BLaER1 (cell line): Measurements from ENCODE around the gene VIL1.
A peak's percentile ranks its signal among the peaks of the same experiment; 100 is the strongest.

ENCODE experiments used
- H3K27ac ChIP-seq: shearing (Covaris generic); formaldehyde crosslinking; 2 replicates; pipeline ENCODE4 v1.8.1; 2022
- H3K27me3 ChIP-seq: shearing (Covaris generic); formaldehyde crosslinking; 2 replicates; pipeline ENCODE4 v1.8.1; 2022
- H3K36me3 ChIP-seq: shearing (Covaris generic); formaldehyde crosslinking; 2 replicates; pipeline ENCODE4 v1.8.1; 2022
- H3K4me1 ChIP-seq: shearing (Covaris generic); formaldehyde crosslinking; 2 replicates; pipeline ENCODE4 v1.8.1; 2022
- H3K4me2 ChIP-seq: shearing (Covaris generic); formaldehyde crosslinking; 2 replicates; pipeline ENCODE4 v1.8.1; 2022
- H3K4me3 ChIP-seq: shearing (Covaris generic); formaldehyde crosslinking; 2 replicates; pipeline ENCODE4 v1.8.1; 2022
- H3K9ac ChIP-seq: shearing (Covaris generic); formaldehyde crosslinking; 2 replicates; pipeline ENCODE4 v1.8.1; 2022
- H3K9me3 ChIP-seq: shearing (Covaris generic); formaldehyde crosslinking; 2 replicates; pipeline ENCODE4 v1.8.1; 2022
- H4K20me1 ChIP-seq: shearing (Covaris generic); formaldehyde crosslinking; 2 replicates; pipeline ENCODE4 v1.8.1; 2022
- Cebpa-rat ChIP-seq: shearing (Covaris generic); IDR thresholded peaks from 2 replicates; pipeline ENCODE4 v1.8.1; 2022

The VIL1 gene

DNA sequence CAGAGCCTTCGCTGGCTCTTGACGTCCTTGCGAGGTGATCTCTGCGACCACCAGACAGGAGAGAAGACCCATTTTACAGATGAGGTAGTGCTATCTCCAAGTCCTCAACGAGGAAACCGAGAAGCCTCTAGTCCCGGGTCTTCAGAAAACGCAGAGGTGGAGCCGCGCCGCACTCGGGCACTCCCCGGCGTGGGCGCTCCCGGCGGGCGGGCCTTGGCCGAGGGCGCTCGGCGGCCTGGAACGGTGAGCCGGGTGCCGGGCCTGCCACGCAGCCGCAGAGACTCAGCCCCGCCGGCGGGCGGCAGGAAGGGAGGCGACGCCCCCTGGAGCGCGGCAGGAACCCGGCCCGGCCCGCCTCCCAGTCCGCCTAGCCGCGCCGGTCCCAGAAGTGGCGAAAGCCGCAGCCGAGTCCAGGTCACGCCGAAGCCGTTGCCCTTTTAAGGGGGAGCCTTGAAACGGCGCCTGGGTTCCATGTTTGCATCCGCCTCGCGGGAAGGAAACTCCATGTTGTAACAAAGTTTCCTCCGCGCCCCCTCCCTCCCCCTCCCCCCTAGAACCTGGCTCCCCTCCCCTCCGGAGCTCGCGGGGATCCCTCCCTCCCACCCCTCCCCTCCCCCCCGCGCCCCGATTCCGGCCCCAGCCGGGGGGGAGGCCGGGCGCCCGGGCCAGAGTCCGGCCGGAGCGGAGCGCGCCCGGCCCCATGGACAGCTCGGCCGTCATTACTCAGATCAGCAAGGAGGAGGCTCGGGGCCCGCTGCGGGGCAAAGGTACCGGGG lies 19.3 kb upstream of the VIL1 start, which contains the start of gene CTDSP1:
Gene CTDSP1 (plus strand): TSS at position 478 of the 776 bp plus-strand sequence. CDS start 223 bp downstream, at position 701.
- Histone ChIP-seq H3K4me3 (peak within 1 kb of the TSS; percentile 93), H3K9ac (peak within 1 kb of the TSS; percentile 96)

DNA sequence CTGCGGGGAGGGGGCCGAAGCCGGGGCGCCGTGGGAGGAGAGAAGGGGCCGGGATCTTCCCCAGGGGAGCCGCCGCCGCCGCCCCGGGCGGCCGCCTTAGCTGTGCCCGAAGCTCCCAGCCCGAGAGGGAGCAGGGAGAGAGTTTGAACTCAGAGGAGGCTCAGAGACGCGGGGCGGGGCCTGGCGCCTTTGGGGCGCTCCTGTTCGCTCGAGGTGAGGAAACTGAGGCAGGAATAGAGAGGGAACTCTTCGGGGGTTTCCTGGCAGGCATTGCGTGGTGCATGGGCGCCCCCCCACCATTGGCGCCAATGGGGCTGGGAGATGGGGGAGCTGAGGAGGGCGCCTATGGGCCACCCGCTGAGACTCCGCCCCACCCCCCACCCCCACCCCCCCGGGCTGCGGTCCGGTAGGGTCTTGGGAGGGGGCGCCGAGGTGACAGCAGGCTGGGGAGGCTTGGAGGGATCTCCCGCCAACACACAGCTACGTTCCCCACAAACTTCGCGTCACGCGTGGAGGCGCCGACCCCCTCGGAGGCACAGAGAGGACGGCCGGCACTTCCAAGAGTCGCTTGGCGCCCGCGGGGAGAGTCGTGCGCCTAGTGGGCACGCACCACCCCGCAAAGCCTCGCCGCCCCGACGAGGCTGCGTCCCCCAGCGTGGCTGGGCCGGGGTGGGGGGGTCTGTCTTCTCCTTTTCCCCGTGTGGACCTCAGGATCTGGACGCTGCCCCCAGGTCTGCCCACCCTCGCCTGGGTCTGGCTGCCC lies 18.6 kb upstream of the VIL1 start:
- Histone ChIP-seq H3K36me3 (peaks cover 32% of the 10 kb centered on the region), H3K4me1 (peaks cover 77% of the 10 kb centered on the region), H3K4me3 (peak overlapping the region; percentile 93), H3K27ac (peak overlapping the region; percentile 97), H3K27me3 (peaks cover 26% of the 10 kb centered on the region), H3K4me2 (peak overlapping the region; percentile 98), H3K9ac (peak overlapping the region; percentile 96), H3K9me3 (no peaks in the 10 kb centered on the region), H4K20me1 (peaks cover 28% of the 10 kb centered on the region)
- TF ChIP-seq Cebpa-rat = no peak

More for the DNA sequence above, 19.3 kb upstream of the VIL1 start, which contains the start of gene CTDSP1:
- peaks cover 77% of the 10 kb centered on the region for H3K4me1 ChIP-seq
- no peaks in the 10 kb centered on the region for H3K9me3 ChIP-seq
- no peak for TF ChIP-seq Cebpa-rat
- H3K27ac ChIP-seq = peak within 1 kb of the TSS; percentile 97
- H3K27me3 ChIP-seq = peaks cover 26% of the 10 kb centered on the region
- peaks cover 32% of the 10 kb centered on the region for H3K36me3 ChIP-seq
- peaks cover 28% of the 10 kb centered on the region for H4K20me1 ChIP-seq
- H3K4me2 ChIP-seq = peak within 1 kb of the TSS; percentile 99

DNA sequence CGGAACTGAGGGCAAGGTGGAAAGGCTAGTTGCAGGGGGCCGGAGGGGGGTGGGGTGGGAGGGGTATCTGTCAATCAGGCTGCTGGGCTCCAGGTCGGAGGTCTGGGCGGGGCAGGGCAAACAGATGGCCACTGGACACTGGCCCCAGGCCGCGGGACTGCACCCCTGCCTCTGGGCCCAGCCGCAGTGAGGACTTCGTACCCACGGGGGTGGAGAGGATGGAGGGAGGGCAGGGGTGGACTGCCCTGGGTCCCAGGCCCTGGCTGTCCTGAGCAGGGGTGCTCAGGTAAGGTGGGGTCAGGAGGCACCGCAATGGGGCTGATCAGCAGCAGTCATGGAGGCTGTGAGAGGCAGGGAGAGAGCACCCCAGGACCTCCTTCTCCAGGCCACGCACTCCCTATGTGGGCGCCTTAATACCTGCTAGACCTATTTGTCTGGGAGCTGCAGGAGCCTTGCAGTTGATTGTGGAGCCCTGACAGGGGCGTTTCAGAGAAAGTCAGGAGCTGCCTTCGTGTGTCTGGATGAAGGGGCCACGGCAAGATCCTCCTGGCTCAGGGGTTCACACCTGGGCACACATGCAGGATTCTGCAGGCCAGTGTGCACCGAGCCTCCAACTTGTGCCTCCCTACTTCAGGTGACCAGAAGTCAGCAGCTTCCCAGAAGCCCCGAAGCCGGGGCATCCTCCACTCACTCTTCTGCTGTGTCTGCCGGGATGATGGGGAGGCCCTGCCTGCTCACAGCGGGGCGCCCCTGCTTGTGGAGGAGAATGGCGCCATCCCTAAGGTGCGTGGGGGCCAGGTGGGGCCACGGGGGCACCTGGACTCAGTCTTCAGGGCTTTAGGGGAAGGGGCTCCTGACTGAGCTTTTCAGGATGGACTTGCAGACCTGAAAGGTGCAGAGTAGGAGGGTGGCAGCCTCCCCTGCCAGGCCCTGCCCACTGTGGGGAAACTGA lies 17.7 kb upstream of the VIL1 start:
- Histone ChIP-seq H4K20me1 (peaks cover 28% of the 10 kb centered on the region), H3K4me2 (peak overlapping the region; percentile 98), H3K36me3 (peaks cover 32% of the 10 kb centered on the region), H3K9me3 (no peaks in the 10 kb centered on the region), H3K27ac (peak overlapping the region; percentile 97), H3K4me3 (peak overlapping the region; percentile 93), H3K27me3 (peaks cover 26% of the 10 kb centered on the region), H3K9ac (peak overlapping the region; percentile 96), H3K4me1 (peaks cover 80% of the 10 kb centered on the region)
- no peak for TF ChIP-seq Cebpa-rat

DNA sequence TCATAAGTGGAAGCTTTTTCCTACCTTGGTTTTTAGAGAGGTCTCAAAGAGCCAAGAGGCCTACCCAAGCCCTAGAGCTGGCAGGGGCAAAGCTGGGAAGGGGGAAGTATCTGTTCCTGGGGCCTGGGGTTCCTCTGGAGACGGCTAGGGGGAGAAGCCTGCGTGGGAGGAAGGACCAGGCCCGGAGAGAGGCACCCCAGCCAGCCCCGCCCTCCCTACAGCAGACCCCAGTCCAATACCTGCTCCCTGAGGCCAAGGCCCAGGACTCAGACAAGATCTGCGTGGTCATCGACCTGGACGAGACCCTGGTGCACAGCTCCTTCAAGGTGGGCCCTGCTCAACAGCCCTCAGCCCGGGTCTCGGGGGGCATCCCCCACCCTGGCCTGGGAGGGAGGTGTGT lies 17.0 kb upstream of the VIL1 start:
- Histone ChIP-seq H3K9ac (peak overlapping the region; percentile 96), H3K4me2 (peak overlapping the region; percentile 98), H3K36me3 (peaks cover 32% of the 10 kb centered on the region), H3K9me3 (no peaks in the 10 kb centered on the region), H3K4me3 (peak overlapping the region; percentile 93; the same call in 1 of the 2 replicates), H3K4me1 (peaks cover 79% of the 10 kb centered on the region), H4K20me1 (peaks cover 28% of the 10 kb centered on the region), H3K27ac (no peak overlapping the region), H3K27me3 (peaks cover 24% of the 10 kb centered on the region)
- no peak for TF ChIP-seq Cebpa-rat

DNA sequence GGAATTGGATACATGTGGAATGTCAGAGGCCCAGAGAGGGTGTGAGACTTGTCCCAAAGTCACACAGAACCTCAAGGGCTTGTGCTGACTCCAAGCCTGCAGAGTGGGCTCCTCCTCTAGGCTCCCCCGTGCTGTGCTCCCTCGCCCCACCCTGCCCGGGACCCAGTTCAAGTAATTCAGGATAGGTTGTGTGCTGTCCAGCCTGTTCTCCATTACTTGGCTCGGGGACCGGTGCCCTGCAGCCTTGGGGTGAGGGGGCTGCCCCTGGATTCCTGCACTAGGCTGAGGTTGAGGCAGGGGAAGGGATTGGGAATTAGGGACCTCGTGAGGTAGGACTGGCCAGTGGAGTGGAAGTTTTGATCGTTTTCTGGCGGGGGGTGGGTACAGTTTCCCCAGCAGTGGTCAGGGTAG lies 16.4 kb upstream of the VIL1 start:
- Histone ChIP-seq H3K27me3 (peaks cover 18% of the 10 kb centered on the region), H3K27ac (peak overlapping the region; percentile 35; the same call in 1 of the 2 replicates), H3K9me3 (no peaks in the 10 kb centered on the region), H3K36me3 (peaks cover 32% of the 10 kb centered on the region), H3K4me2 (peak overlapping the region; percentile 98), H3K4me3 (no peak overlapping the region), H3K4me1 (peaks cover 79% of the 10 kb centered on the region), H4K20me1 (peaks cover 28% of the 10 kb centered on the region), H3K9ac (no peak overlapping the region)
- TF ChIP-seq Cebpa-rat = no peak

DNA sequence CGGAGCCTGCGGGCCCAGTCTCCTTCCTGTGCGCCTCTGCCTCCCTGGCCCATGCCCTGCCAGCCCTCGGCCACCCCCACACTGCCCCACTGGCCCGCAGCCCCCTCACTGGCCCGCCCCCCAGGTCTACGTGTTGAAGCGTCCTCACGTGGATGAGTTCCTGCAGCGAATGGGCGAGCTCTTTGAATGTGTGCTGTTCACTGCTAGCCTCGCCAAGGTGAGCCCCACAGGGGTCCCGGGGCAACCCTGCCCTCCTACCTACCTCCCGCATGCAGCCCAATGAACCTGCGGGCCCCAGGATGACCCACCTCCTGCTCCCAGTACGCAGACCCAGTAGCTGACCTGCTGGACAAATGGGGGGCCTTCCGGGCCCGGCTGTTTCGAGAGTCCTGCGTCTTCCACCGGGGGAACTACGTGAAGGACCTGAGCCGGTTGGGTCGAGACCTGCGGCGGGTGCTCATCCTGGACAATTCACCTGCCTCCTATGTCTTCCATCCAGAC lies 16.0 kb upstream of the VIL1 start:
- H3K4me2 ChIP-seq = peak overlapping the region; percentile 98

DNA sequence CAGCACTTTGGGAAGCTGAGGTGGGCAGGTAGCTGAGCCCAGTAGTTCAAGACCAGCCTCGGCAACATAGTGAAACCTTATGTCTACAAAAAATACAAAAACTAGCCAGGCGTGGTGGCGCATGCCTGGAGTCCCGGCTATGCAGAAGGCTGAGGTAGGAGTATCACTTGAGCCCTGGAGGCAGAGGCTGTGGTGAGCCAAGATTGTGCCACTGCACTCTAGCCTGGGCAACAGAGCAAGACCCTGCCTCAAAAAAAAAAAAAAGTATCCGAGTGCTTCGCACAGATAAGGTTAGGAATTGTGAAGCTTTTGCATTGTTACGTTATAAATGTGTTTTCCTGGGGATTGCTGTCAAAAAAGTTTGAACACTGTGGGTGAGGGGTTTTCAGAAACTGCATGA lies 15.1 kb upstream of the VIL1 start:
- H3K4me2 ChIP-seq = peak overlapping the region; percentile 98
- TF ChIP-seq Cebpa-rat = no peak
- peak overlapping the region; percentile 76 for H3K9ac ChIP-seq
- H3K36me3 ChIP-seq = peaks cover 32% of the 10 kb centered on the region
- H3K4me3 ChIP-seq = 0 out of 2 replicates have a peak overlapping the region, but pooled peaks have one; percentile 65
- peaks cover 28% of the 10 kb centered on the region for H4K20me1 ChIP-seq
- H3K27ac ChIP-seq = peak overlapping the region; percentile 88
- no peaks in the 10 kb centered on the region for H3K9me3 ChIP-seq
- H3K4me1 ChIP-seq = peaks cover 78% of the 10 kb centered on the region
- H3K27me3 ChIP-seq = peaks cover 5% of the 10 kb centered on the region

More for the DNA sequence above, 16.0 kb upstream of the VIL1 start:
- peaks cover 32% of the 10 kb centered on the region for H3K36me3 ChIP-seq
- H3K9ac ChIP-seq = no peak overlapping the region
- H4K20me1 ChIP-seq = peaks cover 28% of the 10 kb centered on the region
- peaks cover 13% of the 10 kb centered on the region for H3K27me3 ChIP-seq
- no peak for TF ChIP-seq Cebpa-rat
- H3K4me3 ChIP-seq = no peak overlapping the region
- H3K27ac ChIP-seq = peak overlapping the region; percentile 35; the same call in 1 of the 2 replicates
- H3K9me3 ChIP-seq = no peaks in the 10 kb centered on the region
- peaks cover 79% of the 10 kb centered on the region for H3K4me1 ChIP-seq

DNA sequence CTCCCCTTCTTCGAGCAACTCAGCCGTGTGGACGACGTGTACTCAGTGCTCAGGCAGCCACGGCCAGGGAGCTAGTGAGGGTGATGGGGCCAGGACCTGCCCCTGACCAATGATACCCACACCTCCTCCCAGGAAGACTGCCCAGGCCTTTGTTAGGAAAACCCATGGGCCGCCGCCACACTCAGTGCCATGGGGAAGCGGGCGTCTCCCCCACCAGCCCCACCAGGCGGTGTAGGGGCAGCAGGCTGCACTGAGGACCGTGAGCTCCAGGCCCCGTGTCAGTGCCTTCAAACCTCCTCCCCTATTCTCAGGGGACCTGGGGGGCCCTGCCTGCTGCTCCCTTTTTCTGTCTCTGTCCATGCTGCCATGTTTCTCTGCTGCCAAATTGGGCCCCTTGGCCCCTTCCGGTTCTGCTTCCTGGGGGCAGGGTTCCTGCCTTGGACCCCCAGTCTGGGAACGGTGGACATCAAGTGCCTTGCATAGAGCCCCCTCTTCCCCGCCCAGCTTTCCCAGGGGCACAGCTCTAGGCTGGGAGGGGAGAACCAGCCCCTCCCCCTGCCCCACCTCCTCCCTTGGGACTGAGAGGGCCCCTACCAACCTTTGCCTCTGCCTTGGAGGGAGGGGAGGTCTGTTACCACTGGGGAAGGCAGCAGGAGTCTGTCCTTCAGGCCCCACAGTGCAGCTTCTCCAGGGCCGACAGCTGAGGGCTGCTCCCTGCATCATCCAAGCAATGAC lies 14.4 kb upstream of the VIL1 start:
- Histone ChIP-seq H3K36me3 (peaks cover 32% of the 10 kb centered on the region), H4K20me1 (peaks cover 28% of the 10 kb centered on the region), H3K27me3 (no peaks in the 10 kb centered on the region), H3K4me2 (peak overlapping the region; percentile 98), H3K27ac (peak overlapping the region; percentile 88), H3K9ac (peak overlapping the region; percentile 76), H3K4me1 (peaks cover 73% of the 10 kb centered on the region), H3K4me3 (peak overlapping the region; percentile 65), H3K9me3 (no peaks in the 10 kb centered on the region)
- TF ChIP-seq Cebpa-rat = no peak
